OCI-LY7 (cell line): Measurements from ENCODE around the gene STXBP6. TPM values are rescaled to one million over a fixed set of nuclear protein-coding genes. Genes with fewer than 3 reads are reported as not detected.

Experiments used
- BruUV-seq: library from RNA; stranded (reverse); fragments of 400-500 nt; replicated peaks from 2 replicates; lab custom pipeline; 2021; lab: Mats Ljungman, UMichigan
- CTCF ChIA-PET: fragments of 300-600 bp; sonication (Branson Sonifier 250); formaldehyde crosslinking; loops from one replicate; lab custom pipeline; 2022; ENCODE audit warnings: antibody characterized with exemption; ENCODE audit not compliant: unreplicated experiment; lab: Charles Lee
- POLR2A ChIA-PET: fragments of 300-600 bp; sonication (Branson Sonifier 250); formaldehyde crosslinking; loops from one replicate; lab custom pipeline; 2022; ENCODE audit warnings: antibody characterized with exemption; lab: Charles Lee
- DNase-seq: peaks from one replicate; pipeline ENCODE4 v3.0.0-alpha.2; 2015; ENCODE audit warnings: low spot score
- H2AFZ ChIP-seq: fragments of 200-600 bp; sonication (generic), shearing (Covaris generic); 2 replicates; pipeline ENCODE4 v1.6.1; 2014; ENCODE audit warnings: mild to moderate bottlenecking, antibody characterized with exemption, low read length, moderate library complexity
- H3K27ac ChIP-seq: fragments of 200-600 bp; sonication (generic); 2 replicates; pipeline ENCODE4 v1.5.1; 2014; ENCODE audit warnings: mixed run types, low read depth, mild to moderate bottlenecking, moderate library complexity, low read length, inconsistent platforms; ENCODE audit not compliant: poor library complexity, severe bottlenecking
- H3K36me3 ChIP-seq: fragments of 200-600 bp; sonication (generic); 2 replicates; pipeline ENCODE4 v1.6.1; 2014; ENCODE audit warnings: mild to moderate bottlenecking, antibody characterized with exemption, low read length, moderate library complexity, mixed read lengths; ENCODE audit not compliant: insufficient read depth
- H3K4me1 ChIP-seq: fragments of 200-600 bp; sonication (generic); 2 replicates; pipeline ENCODE4 v1.5.1; 2014; ENCODE audit warnings: mild to moderate bottlenecking, low read length; ENCODE audit not compliant: insufficient read depth, poor library complexity, severe bottlenecking
- H3K4me2 ChIP-seq: fragments of 200-600 bp; sonication (generic); 2 replicates; pipeline ENCODE4 v1.6.1; 2014; ENCODE audit warnings: mild to moderate bottlenecking, low read length
- H3K4me3 ChIP-seq: fragments of 200-600 bp; sonication (generic); 2 replicates; pipeline ENCODE4 v1.5.1; 2014; ENCODE audit warnings: mild to moderate bottlenecking, low read depth, low read length; ENCODE audit not compliant: poor library complexity, severe bottlenecking
- H3K79me2 ChIP-seq: fragments of 200-600 bp; sonication (generic); 2 replicates; pipeline ENCODE4 v1.6.1; 2016; ENCODE audit warnings: low read depth, mild to moderate bottlenecking, low read length, moderate library complexity, mixed read lengths; ENCODE audit not compliant: insufficient read depth
- H3K9me2 ChIP-seq: fragments of 200-600 bp; sonication (generic); 2 replicates; pipeline ENCODE4 v1.6.1; 2016; ENCODE audit warnings: mild to moderate bottlenecking, low read length, mixed read lengths; ENCODE audit not compliant: insufficient read depth
- H3K9me3 ChIP-seq: fragments of 200-600 bp; sonication (generic); 2 replicates; pipeline ENCODE4 v1.6.1; 2014; ENCODE audit warnings: mild to moderate bottlenecking, mixed run types, low read length, mixed read lengths
- H4K20me1 ChIP-seq: fragments of 200-600 bp; sonication (generic); 2 replicates; pipeline ENCODE4 v1.6.1; 2014; ENCODE audit warnings: mild to moderate bottlenecking, antibody characterized with exemption, low read length, moderate library complexity, mixed read lengths; ENCODE audit not compliant: insufficient read depth
- EZH2phosphoT487 ChIP-seq: fragments of 200-600 bp; sonication (generic); IDR thresholded peaks from 2 replicates; pipeline ENCODE4 v1.6.1; 2018; ENCODE audit warnings: low read depth, borderline replicate concordance, mild to moderate bottlenecking, mixed run types, antibody characterized with exemption, low read length, moderate library complexity, mixed read lengths
- intact Hi-C: fragments of 100-400 bp; cut with micrococcal nuclease; formaldehyde crosslinking; loops from one replicate; pipeline ENCODE4 v1.10.0; 2022; ENCODE audit not compliant: unreplicated experiment
- total RNA-seq, 2 experiments: library from RNA; depleted of rRNA in 1 of 2; stranded (reverse); fragments of >200 nt in 1 of 2; shearing (Covaris generic) in 1 of 2; gene quantifications; 2 replicates each; pipeline ENCODE4 v1.2.3, GENCODE V29; 2014 to 2022
- TF ChIP-seq, protein P1 (sequence below): fragments of 200-600 bp; sonication (generic); conservative IDR thresholded peaks from 2 replicates; pipeline ENCODE4 v1.5.1; 2014; ENCODE audit warnings: mild to moderate bottlenecking, antibody characterized with exemption, low read length, moderate library complexity, mixed read lengths

The STXBP6 gene
- total RNA-seq, 2 experiments from 2014 or later = 0.48 TPM; not detected in 1

DNA sequence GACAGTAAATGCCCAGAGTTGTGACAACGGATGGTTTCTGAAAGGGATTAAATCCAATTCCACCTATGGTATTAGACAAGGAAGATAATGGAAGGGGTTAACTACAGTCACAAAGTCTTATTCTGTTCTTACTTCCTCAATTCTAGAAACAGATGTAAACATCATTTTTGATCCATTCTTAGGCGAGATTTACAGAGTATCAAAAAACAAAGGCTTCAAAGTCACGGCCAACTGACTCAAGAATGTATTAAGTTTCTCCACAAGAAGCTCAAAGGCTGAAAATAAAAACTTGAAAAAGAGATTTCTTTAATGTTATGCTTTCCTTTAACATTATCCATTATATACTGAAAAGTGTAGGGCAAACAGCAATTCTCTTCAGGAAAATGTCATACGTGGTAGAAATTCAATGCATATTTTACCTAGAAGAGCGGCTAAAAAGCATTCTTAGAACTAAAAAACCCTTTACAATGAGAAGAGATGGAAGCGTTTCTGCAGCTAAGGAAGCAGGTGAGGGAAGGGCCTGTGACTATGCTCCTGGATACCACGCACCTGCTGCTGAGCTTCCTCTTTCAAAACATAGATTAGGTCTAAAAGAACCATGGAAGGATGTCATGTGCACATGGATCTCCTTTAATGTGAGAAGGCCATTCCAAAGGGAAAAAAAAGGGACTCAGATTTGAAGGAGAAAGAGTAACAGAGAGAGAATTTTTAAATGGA lies 185.8 kb downstream of the STXBP6 start:
- H4K20me1 ChIP-seq = no peaks in the 10 kb centered on the region; the same call in 1 of the 2 replicates
- no peaks in the 10 kb centered on the region for H3K9me3 ChIP-seq
- DNase-seq = no peak
- CTCF ChIA-PET = no interaction called here
- no TSS peak for BruUV-seq
- no peaks in the 10 kb centered on the region for H3K4me1 ChIP-seq
- no peaks in the 10 kb centered on the region for H3K79me2 ChIP-seq
- no peak overlapping the region for H3K4me3 ChIP-seq
- TF ChIP-seq, protein P1, sequence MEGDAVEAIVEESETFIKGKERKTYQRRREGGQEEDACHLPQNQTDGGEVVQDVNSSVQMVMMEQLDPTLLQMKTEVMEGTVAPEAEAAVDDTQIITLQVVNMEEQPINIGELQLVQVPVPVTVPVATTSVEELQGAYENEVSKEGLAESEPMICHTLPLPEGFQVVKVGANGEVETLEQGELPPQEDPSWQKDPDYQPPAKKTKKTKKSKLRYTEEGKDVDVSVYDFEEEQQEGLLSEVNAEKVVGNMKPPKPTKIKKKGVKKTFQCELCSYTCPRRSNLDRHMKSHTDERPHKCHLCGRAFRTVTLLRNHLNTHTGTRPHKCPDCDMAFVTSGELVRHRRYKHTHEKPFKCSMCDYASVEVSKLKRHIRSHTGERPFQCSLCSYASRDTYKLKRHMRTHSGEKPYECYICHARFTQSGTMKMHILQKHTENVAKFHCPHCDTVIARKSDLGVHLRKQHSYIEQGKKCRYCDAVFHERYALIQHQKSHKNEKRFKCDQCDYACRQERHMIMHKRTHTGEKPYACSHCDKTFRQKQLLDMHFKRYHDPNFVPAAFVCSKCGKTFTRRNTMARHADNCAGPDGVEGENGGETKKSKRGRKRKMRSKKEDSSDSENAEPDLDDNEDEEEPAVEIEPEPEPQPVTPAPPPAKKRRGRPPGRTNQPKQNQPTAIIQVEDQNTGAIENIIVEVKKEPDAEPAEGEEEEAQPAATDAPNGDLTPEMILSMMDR = no peak
- no peak for TF ChIP-seq EZH2phosphoT487
- POLR2A ChIA-PET = interaction anchor here (0.7 kb wide), 3 partner anchors 65 to 194 kb away, joined by 3 read pairs; no protein-coding TSS in a partner anchor
- no peak overlapping the region for H3K4me2 ChIP-seq
- no peak overlapping the region for H2AFZ ChIP-seq
- no peaks in the 10 kb centered on the region for H3K9me2 ChIP-seq
- no peak overlapping the region for H3K27ac ChIP-seq
- H3K36me3 ChIP-seq = no peaks in the 10 kb centered on the region
- intact Hi-C loops = no loop called here

DNA sequence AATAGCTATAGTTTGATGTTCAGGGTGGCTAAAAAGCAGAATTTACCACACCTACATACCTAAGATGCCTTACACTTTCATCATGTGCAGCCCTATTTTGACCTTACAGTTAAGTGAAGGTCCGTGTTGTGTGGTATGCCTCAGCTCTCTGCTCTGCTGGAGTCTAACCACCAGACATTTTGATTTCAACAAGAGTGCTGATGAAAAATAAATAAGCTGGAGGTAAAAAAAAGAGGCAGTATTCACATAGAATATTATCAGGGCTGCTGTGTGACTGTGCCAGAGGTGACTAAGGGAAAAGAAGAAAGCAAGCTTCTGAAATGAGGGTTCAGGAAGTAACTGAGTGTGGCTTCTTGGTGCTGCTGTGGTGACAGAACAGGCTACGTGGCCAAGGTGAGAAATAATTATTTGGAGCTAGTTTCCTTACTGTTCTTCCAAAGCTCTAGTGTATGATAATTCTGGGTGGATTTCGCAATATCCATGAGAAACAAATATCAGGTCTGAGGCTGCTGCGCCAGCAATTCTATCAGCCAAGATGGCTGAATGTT lies 188.8 kb downstream of the STXBP6 start:
- Histone ChIP-seq H4K20me1 (no peaks in the 10 kb centered on the region), H3K4me2 (no peak overlapping the region), H3K79me2 (no peaks in the 10 kb centered on the region), H3K9me3 (no peaks in the 10 kb centered on the region), H3K4me3 (no peak overlapping the region), H2AFZ (no peak overlapping the region), H3K9me2 (no peaks in the 10 kb centered on the region), H3K4me1 (no peaks in the 10 kb centered on the region), H3K27ac (no peak overlapping the region), H3K36me3 (no peaks in the 10 kb centered on the region)
- BruUV-seq = no TSS peak
- no peak for DNase-seq
- ChIA-PET CTCF (no interaction called here), POLR2A (interaction anchor here (0.7 to 1.8 kb wide), 3 partner anchors 18 to 73 kb away, joined by 3 to 5 read pairs (median 4); no protein-coding TSS in a partner anchor)
- TF ChIP-seq, protein P1 = no peak
- no peak for TF ChIP-seq EZH2phosphoT487
- intact Hi-C loops = no loop called here

DNA sequence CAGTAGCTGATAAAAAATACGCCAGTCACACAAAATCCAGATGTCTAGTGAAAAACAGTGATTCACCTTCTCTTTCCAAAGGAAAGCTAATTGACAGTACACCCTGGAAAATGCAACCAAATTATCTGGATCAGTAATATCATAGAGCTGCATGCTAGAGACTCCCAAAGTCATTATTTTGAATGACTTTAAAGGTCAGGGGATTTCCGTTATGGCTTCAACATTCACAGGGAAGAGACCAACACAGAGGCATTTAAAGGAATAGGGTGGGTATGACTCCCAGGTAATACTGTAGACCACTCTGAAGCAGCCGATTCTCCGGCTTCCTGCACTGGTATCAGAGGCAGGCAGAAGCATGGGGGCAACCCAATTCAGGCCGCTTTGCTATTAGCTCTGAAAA lies 190.4 kb downstream of the STXBP6 start:
- intact Hi-C loops = no loop called here

More for the DNA sequence above, 190.4 kb downstream of the STXBP6 start:
- Histone ChIP-seq H3K79me2 (no peaks in the 10 kb centered on the region), H4K20me1 (no peaks in the 10 kb centered on the region), H2AFZ (no peak overlapping the region), H3K4me3 (no peak overlapping the region), H3K36me3 (no peaks in the 10 kb centered on the region), H3K9me2 (no peaks in the 10 kb centered on the region), H3K4me1 (no peaks in the 10 kb centered on the region), H3K4me2 (no peak overlapping the region), H3K9me3 (no peaks in the 10 kb centered on the region), H3K27ac (no peak overlapping the region)
- ChIA-PET CTCF (no interaction called here), POLR2A (interaction anchor here (0.7 to 1.5 kb wide), 3 partner anchors 20 to 30 kb away, joined by 3 to 4 read pairs (median 3); no protein-coding TSS in a partner anchor)
- BruUV-seq = no TSS peak
- DNase-seq = no peak
- TF ChIP-seq, protein P1 = no peak
